ENCODE data around the gene CYP21A2.
"Not testable (repeated sequence)": the region's sequence is repeated elsewhere in the genome, so short reads cannot be mapped to it uniquely, and the experiment has no call there.

CYP21A2 gene

GRCh38 chr6:32035283-32036013 is 2.8 kb upstream of the CYP21A2 start:
- DNase-seq = not testable (repeated sequence)

GRCh38 chr6:32037136-32037535 is 1.1 kb upstream of the CYP21A2 start:
- not testable (repeated sequence) for DNase-seq

GRCh38 chr6:32038878-32039277 is 663 bp downstream of the CYP21A2 start:
- not testable (repeated sequence) for DNase-seq

GRCh38 chr6:32039321-32040274 is 1.4 kb downstream of the CYP21A2 start:
- DNase-seq = not testable (repeated sequence)

- not testable (repeated sequence) for DNase-seq
These were observed 2.3 kb downstream of the CYP21A2 start for GRCh38 chr6:32040299-32041049.

GRCh38 chr6:32041050-32041321 is 2.8 kb downstream of the CYP21A2 start:
- DNase-seq = not testable (repeated sequence)

- not testable (repeated sequence) for DNase-seq
These were observed 3.2 kb downstream of the CYP21A2 start for GRCh38 chr6:32041385-32041784.

GRCh38 chr6:32042276-32042675 is 4.1 kb downstream of the CYP21A2 start:
- not testable (repeated sequence) for DNase-seq

- DNase-seq = not testable (repeated sequence)
These were observed 5.6 kb downstream of the CYP21A2 start for GRCh38 chr6:32043589-32044380.

GRCh38 chr6:32044916-32045315 is 6.7 kb downstream of the CYP21A2 start:
- DNase-seq = not testable (repeated sequence)

GRCh38 chr6:32045811-32046449 is 7.7 kb downstream of the CYP21A2 start:
- no peak for DNase-seq

GRCh38 chr6:32046450-32047083 is 8.4 kb downstream of the CYP21A2 start:
- no peak for DNase-seq

GRCh38 chr6:32047084-32047478 is 8.9 kb downstream of the CYP21A2 start:
- DNase-seq = no peak

GRCh38 chr6:32047539-32047854 is 9.3 kb downstream of the CYP21A2 start:
- no peak for DNase-seq

GRCh38 chr6:32047855-32048766 is 9.9 kb downstream of the CYP21A2 start:
- peak; percentile 80 for DNase-seq

GRCh38 chr6:32049149-32049548 is 10.9 kb downstream of the CYP21A2 start:
- DNase-seq = not testable (repeated sequence)

GRCh38 chr6:32049736-32050135 is 11.5 kb downstream of the CYP21A2 start:
- DNase-seq = not testable (repeated sequence)

GRCh38 chr6:32050562-32050961 is 12.3 kb downstream of the CYP21A2 start:
- no peak for DNase-seq

- not testable (repeated sequence) for DNase-seq
These were observed 14.4 kb downstream of the CYP21A2 start for GRCh38 chr6:32052626-32053025.

GRCh38 chr6:32053314-32053713 is 15.1 kb downstream of the CYP21A2 start:
- DNase-seq = not testable (repeated sequence)

Data from stimulated activated CD4-positive, alpha-beta T cell treated with anti-CD3 and anti-CD28 coated beads, Interleukin-15, amount 100 ng/mL, for 24 hours (primary cell).